GM20000 (cell line): ENCODE data around the gene GAS2L1.

Source experiments
- DNase-seq: peaks from one replicate; pipeline ENCODE4 v3.0.0; 2012; ENCODE audit warnings: low spot score
- TF ChIP-seq, protein P1 (sequence below): IDR thresholded peaks from 2 replicates; pipeline ENCODE4 v1.5.1; 2012; ENCODE audit warnings: mild to moderate bottlenecking, control low read depth; ENCODE audit errors: extremely low read depth, missing control alignments

GAS2L1 gene

DNA sequence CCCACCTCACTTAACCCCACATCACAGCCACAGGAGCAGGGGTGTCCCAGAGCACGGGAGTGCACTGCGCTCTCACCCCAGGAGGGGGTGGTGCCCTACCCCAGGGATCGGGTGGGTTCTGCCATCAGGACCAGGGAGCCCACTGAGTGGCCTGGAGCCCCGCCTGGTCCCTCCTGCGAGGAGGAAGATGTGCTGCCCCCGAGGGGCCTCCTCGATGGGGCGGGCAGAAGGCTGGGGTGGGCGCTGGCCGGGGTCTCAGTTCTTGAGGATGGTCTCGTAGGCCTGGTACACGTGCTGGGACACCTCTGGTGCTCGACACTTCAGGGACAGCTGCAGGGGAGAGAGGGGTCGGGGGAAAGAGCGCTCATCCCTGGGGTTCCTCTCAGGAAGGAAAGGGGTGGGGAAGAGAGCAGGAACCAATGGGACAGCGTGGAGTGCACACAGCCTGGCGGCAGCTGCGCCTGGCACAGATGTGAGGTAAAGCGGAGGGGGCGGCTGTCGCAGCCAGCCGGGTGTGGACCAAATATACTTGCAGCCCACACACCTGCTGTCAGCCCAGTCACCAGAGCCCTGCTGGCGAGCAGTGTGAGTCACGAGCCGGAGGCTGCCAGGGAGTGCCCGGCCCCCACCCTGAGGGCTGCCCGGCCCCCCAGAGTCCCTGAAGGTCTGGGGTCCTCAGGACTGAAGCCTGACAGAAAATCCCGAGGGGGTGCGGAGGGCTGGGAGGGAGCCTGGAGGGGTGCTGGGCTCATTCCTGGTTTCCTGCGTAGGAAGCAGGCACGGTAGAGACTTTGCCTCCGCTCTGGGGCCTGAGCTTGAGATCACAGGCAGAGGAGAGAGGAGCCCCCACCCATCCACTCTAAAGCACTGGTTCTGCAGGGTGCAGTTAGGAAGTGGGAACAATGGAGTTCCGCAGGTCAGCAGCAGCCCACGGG is 22.4 kb downstream of the GAS2L1 start:
- TF ChIP-seq, protein P1, sequence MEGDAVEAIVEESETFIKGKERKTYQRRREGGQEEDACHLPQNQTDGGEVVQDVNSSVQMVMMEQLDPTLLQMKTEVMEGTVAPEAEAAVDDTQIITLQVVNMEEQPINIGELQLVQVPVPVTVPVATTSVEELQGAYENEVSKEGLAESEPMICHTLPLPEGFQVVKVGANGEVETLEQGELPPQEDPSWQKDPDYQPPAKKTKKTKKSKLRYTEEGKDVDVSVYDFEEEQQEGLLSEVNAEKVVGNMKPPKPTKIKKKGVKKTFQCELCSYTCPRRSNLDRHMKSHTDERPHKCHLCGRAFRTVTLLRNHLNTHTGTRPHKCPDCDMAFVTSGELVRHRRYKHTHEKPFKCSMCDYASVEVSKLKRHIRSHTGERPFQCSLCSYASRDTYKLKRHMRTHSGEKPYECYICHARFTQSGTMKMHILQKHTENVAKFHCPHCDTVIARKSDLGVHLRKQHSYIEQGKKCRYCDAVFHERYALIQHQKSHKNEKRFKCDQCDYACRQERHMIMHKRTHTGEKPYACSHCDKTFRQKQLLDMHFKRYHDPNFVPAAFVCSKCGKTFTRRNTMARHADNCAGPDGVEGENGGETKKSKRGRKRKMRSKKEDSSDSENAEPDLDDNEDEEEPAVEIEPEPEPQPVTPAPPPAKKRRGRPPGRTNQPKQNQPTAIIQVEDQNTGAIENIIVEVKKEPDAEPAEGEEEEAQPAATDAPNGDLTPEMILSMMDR = no peak
- DNase-seq = no peak

GRCh38 chr22:29329581-29329980 is 23.1 kb downstream of the GAS2L1 start:
- TF ChIP-seq, protein P1 = no peak
- DNase-seq = no peak

GRCh38 chr22:29330291-29330690 is 23.8 kb downstream of the GAS2L1 start:
- no peak for DNase-seq
- TF ChIP-seq, protein P1 = no peak

DNA sequence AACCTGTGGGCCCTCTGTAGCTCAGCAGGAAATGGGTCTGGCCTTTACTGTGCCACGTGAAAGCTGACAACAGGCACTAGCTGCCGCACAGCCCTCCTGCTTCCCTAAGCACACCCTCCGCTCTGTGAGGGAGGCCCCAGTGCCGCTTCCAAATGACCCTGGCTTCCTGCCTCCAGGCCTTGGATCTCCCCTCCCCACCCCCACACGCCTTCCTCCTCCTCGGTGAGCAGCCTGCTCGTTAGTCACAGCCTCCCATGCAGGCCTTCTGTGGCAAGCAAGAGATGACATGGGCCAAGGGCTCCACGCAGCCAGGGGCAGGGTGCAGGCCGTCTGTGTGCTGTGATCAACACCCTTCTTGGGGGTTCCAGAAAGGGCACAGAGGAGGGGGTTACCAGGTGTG is 24.3 kb downstream of the GAS2L1 start:
- TF ChIP-seq, protein P1 = no peak
- no peak for DNase-seq

- TF ChIP-seq, protein P1 = no peak
- DNase-seq = no peak
Observed at GRCh38 chr22:29331213-29331612, 24.8 kb downstream of the GAS2L1 start.

GRCh38 chr22:29331658-29332300 is 25.3 kb downstream of the GAS2L1 start:
- no peak for DNase-seq

More at GRCh38 chr22:29331658-29332300, 25.3 kb downstream of the GAS2L1 start:
- TF ChIP-seq, protein P1 = no peak
